HepG2 (cell line): ENCODE data around the gene COQ10B.

Experiments used
- MED1 ChIP-seq: sonication (generic); formaldehyde crosslinking; IDR thresholded peaks from 2 replicates; pipeline ENCODE4 v1.4.0; 2020; ENCODE audit warnings: missing genetic modification reagents
- RARA ChIP-seq: IDR thresholded peaks from 2 replicates; pipeline ENCODE4 v1.6.1; 2016; ENCODE audit warnings: missing genetic modification reagents, missing compliant biosample characterization
- SP1 ChIP-seq, 2 experiments: fragments of 450-650 bp in 1 of 2; sonication (generic) in 1 of 2; formaldehyde crosslinking in 1 of 2; IDR thresholded peaks; 2 replicates each; pipeline versions ENCODE4 v1.4.0 to v1.6.1; 2016 to 2020; ENCODE audit warnings: missing genetic modification reagents in 1 of 2
- TBX3 ChIP-seq: fragments of 450-650 bp; IDR thresholded peaks from 2 replicates; pipeline ENCODE4 v1.6.1; 2017; ENCODE audit warnings: antibody characterized with exemption, mild to moderate bottlenecking, inconsistent platforms, borderline replicate concordance
- ZNF274 ChIP-seq: sonication (generic); formaldehyde crosslinking; IDR thresholded peaks from 2 replicates; pipeline ENCODE4 v1.5.1; 2020; ENCODE audit warnings: mild to moderate bottlenecking, missing genetic modification reagents
- ZNF503 ChIP-seq: sonication (generic); formaldehyde crosslinking; IDR thresholded peaks from 2 replicates; pipeline ENCODE4 v1.4.0; 2020; ENCODE audit warnings: missing genetic modification reagents
- ZNF777 ChIP-seq: sonication (generic); formaldehyde crosslinking; IDR thresholded peaks from 2 replicates; pipeline ENCODE4 v1.4.0; 2020; ENCODE audit warnings: missing genetic modification reagents
- TF ChIP-seq, protein P1 (sequence below): sonication (generic); formaldehyde crosslinking; IDR thresholded peaks from 2 replicates; pipeline ENCODE4 v1.5.0; 2020; ENCODE audit warnings: mild to moderate bottlenecking, missing genetic modification reagents, moderate library complexity
- TF ChIP-seq, protein P2 (sequence below): fragments of 450-650 bp; IDR thresholded peaks from 2 replicates; pipeline ENCODE4 v1.6.1; 2017; ENCODE audit warnings: mild to moderate bottlenecking

- TF ChIP-seq, protein P1, sequence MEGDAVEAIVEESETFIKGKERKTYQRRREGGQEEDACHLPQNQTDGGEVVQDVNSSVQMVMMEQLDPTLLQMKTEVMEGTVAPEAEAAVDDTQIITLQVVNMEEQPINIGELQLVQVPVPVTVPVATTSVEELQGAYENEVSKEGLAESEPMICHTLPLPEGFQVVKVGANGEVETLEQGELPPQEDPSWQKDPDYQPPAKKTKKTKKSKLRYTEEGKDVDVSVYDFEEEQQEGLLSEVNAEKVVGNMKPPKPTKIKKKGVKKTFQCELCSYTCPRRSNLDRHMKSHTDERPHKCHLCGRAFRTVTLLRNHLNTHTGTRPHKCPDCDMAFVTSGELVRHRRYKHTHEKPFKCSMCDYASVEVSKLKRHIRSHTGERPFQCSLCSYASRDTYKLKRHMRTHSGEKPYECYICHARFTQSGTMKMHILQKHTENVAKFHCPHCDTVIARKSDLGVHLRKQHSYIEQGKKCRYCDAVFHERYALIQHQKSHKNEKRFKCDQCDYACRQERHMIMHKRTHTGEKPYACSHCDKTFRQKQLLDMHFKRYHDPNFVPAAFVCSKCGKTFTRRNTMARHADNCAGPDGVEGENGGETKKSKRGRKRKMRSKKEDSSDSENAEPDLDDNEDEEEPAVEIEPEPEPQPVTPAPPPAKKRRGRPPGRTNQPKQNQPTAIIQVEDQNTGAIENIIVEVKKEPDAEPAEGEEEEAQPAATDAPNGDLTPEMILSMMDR (CRISPR knock-in tag), result no peak
- TF ChIP-seq, protein P2, sequence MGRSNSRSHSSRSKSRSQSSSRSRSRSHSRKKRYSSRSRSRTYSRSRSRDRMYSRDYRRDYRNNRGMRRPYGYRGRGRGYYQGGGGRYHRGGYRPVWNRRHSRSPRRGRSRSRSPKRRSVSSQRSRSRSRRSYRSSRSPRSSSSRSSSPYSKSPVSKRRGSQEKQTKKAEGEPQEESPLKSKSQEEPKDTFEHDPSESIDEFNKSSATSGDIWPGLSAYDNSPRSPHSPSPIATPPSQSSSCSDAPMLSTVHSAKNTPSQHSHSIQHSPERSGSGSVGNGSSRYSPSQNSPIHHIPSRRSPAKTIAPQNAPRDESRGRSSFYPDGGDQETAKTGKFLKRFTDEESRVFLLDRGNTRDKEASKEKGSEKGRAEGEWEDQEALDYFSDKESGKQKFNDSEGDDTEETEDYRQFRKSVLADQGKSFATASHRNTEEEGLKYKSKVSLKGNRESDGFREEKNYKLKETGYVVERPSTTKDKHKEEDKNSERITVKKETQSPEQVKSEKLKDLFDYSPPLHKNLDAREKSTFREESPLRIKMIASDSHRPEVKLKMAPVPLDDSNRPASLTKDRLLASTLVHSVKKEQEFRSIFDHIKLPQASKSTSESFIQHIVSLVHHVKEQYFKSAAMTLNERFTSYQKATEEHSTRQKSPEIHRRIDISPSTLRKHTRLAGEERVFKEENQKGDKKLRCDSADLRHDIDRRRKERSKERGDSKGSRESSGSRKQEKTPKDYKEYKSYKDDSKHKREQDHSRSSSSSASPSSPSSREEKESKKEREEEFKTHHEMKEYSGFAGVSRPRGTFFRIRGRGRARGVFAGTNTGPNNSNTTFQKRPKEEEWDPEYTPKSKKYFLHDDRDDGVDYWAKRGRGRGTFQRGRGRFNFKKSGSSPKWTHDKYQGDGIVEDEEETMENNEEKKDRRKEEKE, result no peak
- TF ChIP-seq ZNF777 (CRISPR knock-in tag) (no peak), MED1 (CRISPR knock-in tag) (no peak), TBX3 (no peak), ZNF274 (CRISPR knock-in tag) (no peak), SP1 (IDR thresholded peaks at IDR 0.05) (no peak), SP1 (CRISPR knock-in tag; IDR thresholded peaks at IDR 0.05) (no peak), RARA (CRISPR knock-in tag) (no peak), ZNF503 (CRISPR knock-in tag) (no peak)
Observed at GRCh38 chr2:197472166-197472565, 18.8 kb downstream of the COQ10B start.
